Ovary (tissue), 9 donors: ENCODE measurements around the gene RANBP9. TPM values are rescaled to one million over a fixed set of nuclear protein-coding genes. Genes with fewer than 3 reads are reported as not detected.

Experiments used
- DNase-seq, 5 donors: peaks; one replicate each; pipeline ENCODE4 v3.0.0-alpha.2; 2019 to 2020
- H3K27ac ChIP-seq, 2 donors: fragments of 200-600 bp; one replicate each; pipeline versions ENCODE4 v1.5.1 to v1.8.0; 2019 to 2022
- H3K27me3 ChIP-seq: fragments of 200-600 bp; one replicate; pipeline ENCODE4 v1.8.0; 2022
- H3K36me3 ChIP-seq: fragments of 200-600 bp; sonication (generic); one replicate; pipeline ENCODE4 v1.5.1; 2019
- H3K4me1 ChIP-seq: one replicate; pipeline ENCODE4 v1.8.1; 2013; ENCODE audit warnings: mild to moderate bottlenecking, moderate library complexity; ENCODE audit not compliant: insufficient read depth
- H3K4me3 ChIP-seq: fragments of 200-600 bp; sonication (generic); one replicate; pipeline ENCODE4 v1.5.1; 2017
- H3K9me3 ChIP-seq, 2 donors: fragments of 200-600 bp in 1 of 2; sonication (generic) in 1 of 2; one replicate each; pipeline versions ENCODE4 v1.5.1 to v1.8.1; 2013 to 2019; ENCODE audit warnings: mild to moderate bottlenecking in 1 of 2, moderate library complexity in 1 of 2
- CTCF ChIP-seq, 3 donors: fragments of 450-650 bp in 2 of 3; fragments of 200-600 bp in 1 of 3; IDR thresholded peaks; one replicate each; pipeline versions ENCODE4 v1.5.1 to v1.8.0; 2016 to 2022; ENCODE audit warnings: antibody characterized with exemption in 3 of 3, mild to moderate bottlenecking in 1 of 3
- EP300 ChIP-seq: sonication (generic); formaldehyde crosslinking; IDR thresholded peaks from one replicate; pipeline ENCODE4 v1.6.1; 2017; ENCODE audit warnings: antibody characterized with exemption
- POLR2A ChIP-seq: fragments of 450-650 bp; IDR thresholded peaks from one replicate; pipeline ENCODE4 v1.6.1; 2017; ENCODE audit warnings: antibody characterized with exemption, mild to moderate bottlenecking, moderate library complexity
- WGBS, 3 donors: extraction: QIAGEN DNeasy Blood & Tissue Kit in 1 of 3; methylation state at CpG; one replicate each; pipeline versions ENCODE4 v1.1.5 to v1.1.7; 2013 to 2017; 5-methylcytosine and 5-hydroxymethylcytosine counted together
- intact Hi-C, 4 donors: fragments of 100-400 bp; cut with DNase I; formaldehyde crosslinking; loops; one replicate each; pipeline versions ENCODE4 v1.11.0 to v1.15.1; 2022 to 2023
- polyA plus RNA-seq, 2 donors: library from polyadenylated mRNA; stranded (reverse); fragments of 200-250 nt in 1 of 2; fragments of 350-450 nt in 1 of 2; fragmentation: Illumina TruSeq in 1 of 2; extraction: RNeasy Lipid Tissue Mini Kit (QIAGEN cat#74804) in 1 of 2; gene quantifications; one replicate each; pipeline ENCODE4 v1.2.3, GENCODE V29; 2013 to 2014
- total RNA-seq, 7 donors: library from RNA; depleted of rRNA in 2 of 7; stranded (reverse); fragments of >200 nt in 2 of 7; fragmentation: NEBNext Ultra II Directional in 3 of 7; extraction: Animal tissue kit (Norgen Biotek cat#: 25700) in 3 of 7; gene quantifications; one replicate each; pipeline versions ENCODE4 v1.1.0 to v1.2.4, GENCODE V29; 2016 to 2023
- donor health status: DM: no; HTN: no; CAD: no; lungs with moderate emphysema.
- donor health status: DM: no; HTN: no; CAD: no.
- donor health status: Bipolar disorder and iron deficiency.
- donor health status: DM: yes; HTN: yes; CAD: no.
- donor health status: DM: no; HTN: no; CAD: no.
- donor health status: DM: yes; HTN: yes; CAD: no.

The RANBP9 gene
- total and polyA plus RNA-seq, 9 donors: 24.8 to 50.6 (median 37.0) TPM

GRCh38 chr6:13593720-13594119 lies 117.9 kb downstream of the RANBP9 start:
- Histone ChIP-seq H3K27me3 (no peaks in the 10 kb centered on the region), H3K4me1 (no peaks in the 10 kb centered on the region), H3K27ac (no peak overlapping the region), H3K4me3 (no peak overlapping the region), H3K9me3 (no peaks in the 10 kb centered on the region), H3K36me3 (no peaks in the 10 kb centered on the region)
- WGBS, 3 donors: 83 to 87% (median 86%) methylated on average over 6 of the region's 6 CpGs
- DNase-seq: no peak
- intact Hi-C loops: no loop called here
- TF ChIP-seq POLR2A (no peak), CTCF (IDR thresholded peaks at IDR 0.05) (no peak), EP300 (no peak)

- intact Hi-C loops: no loop called here
- DNase-seq: no peak
- Histone ChIP-seq H3K27ac (no peak overlapping the region), H3K4me3 (no peak overlapping the region), H3K36me3 (no peaks in the 10 kb centered on the region), H3K9me3 (no peaks in the 10 kb centered on the region), H3K27me3 (no peaks in the 10 kb centered on the region), H3K4me1 (no peaks in the 10 kb centered on the region)
- TF ChIP-seq POLR2A: no peak
- TF ChIP-seq CTCF (IDR thresholded peaks at IDR 0.05): no peak
- no peak for TF ChIP-seq EP300
- 79 to 87% (median 80%) methylated on average over 6 of the region's 6 CpGs for WGBS, 3 donors
Measured at GRCh38 chr6:13593103-13593502, 118.5 kb downstream of the RANBP9 start.

- no peak for DNase-seq
- H3K9me3 ChIP-seq: no peaks in the 10 kb centered on the region
- intact Hi-C loops: no loop called here
- no peaks in the 10 kb centered on the region for H3K36me3 ChIP-seq
- TF ChIP-seq CTCF (IDR thresholded peaks at IDR 0.05) (no peak), POLR2A (no peak), EP300 (no peak)
- H3K4me1 ChIP-seq: no peaks in the 10 kb centered on the region
- WGBS, 3 donors: 87 to 95% (median 88%) methylated on average over 20 to 21 of the region's 21 CpGs
- no peak overlapping the region for H3K27ac ChIP-seq
- no peak overlapping the region for H3K4me3 ChIP-seq
- no peaks in the 10 kb centered on the region for H3K27me3 ChIP-seq
Measured at GRCh38 chr6:13591205-13591921, 120.3 kb downstream of the RANBP9 start.

- WGBS, 3 donors: 83 to 93% (median 89%) methylated on average over 1 of the region's 1 CpG
- H3K27me3 ChIP-seq: no peaks in the 10 kb centered on the region
- no peaks in the 10 kb centered on the region for H3K9me3 ChIP-seq
- intact Hi-C loops: no loop called here
- DNase-seq: no peak
- H3K36me3 ChIP-seq: no peaks in the 10 kb centered on the region
- no peak overlapping the region for H3K27ac ChIP-seq
- no peaks in the 10 kb centered on the region for H3K4me1 ChIP-seq
- no peak overlapping the region for H3K4me3 ChIP-seq
- TF ChIP-seq EP300 (no peak), CTCF (IDR thresholded peaks at IDR 0.05) (no peak), POLR2A (no peak)
Measured at GRCh38 chr6:13590574-13591153, 121.0 kb downstream of the RANBP9 start.
